M059J (cell line): Measurements from ENCODE around the gene MDP1. TPM values are rescaled to one million over a fixed set of nuclear protein-coding genes. Genes with fewer than 3 reads are reported as not detected.

Source experiments
- DNase-seq: peaks from one replicate; pipeline ENCODE4 v3.0.0-alpha.2; 2012; ENCODE audit warnings: low read depth
- total RNA-seq: library from RNA; depleted of rRNA; stranded (reverse); fragments of >200 nt; shearing (Covaris generic); gene quantifications from 2 replicates; pipeline ENCODE4 v1.2.3, GENCODE V29; 2014; rRNA removed

Gene MDP1
- total RNA-seq, 1 experiment from 2014 or later: 16.9 TPM

GRCh38 chr14:24181371-24182077, 34.3 kb downstream of the MDP1 start:
- no peak for DNase-seq

- peak; percentile 75 for DNase-seq
Observed at GRCh38 chr14:24179961-24180796, 35.7 kb downstream of the MDP1 start.

- DNase-seq: no peak
Observed at GRCh38 chr14:24179294-24179960, 36.4 kb downstream of the MDP1 start.

GRCh38 chr14:24178399-24179178, 37.3 kb downstream of the MDP1 start:
- DNase-seq: no peak

- no peak for DNase-seq
Observed at GRCh38 chr14:24177891-24178290, 38.0 kb downstream of the MDP1 start.

- no peak for DNase-seq
Observed at GRCh38 chr14:24177041-24177825, 38.6 kb downstream of the MDP1 start.

- DNase-seq: no peak
Observed at GRCh38 chr14:24176599-24176998, 39.3 kb downstream of the MDP1 start.

GRCh38 chr14:24172871-24173281, 43.0 kb downstream of the MDP1 start:
- DNase-seq: no peak

- DNase-seq: no peak
Observed at GRCh38 chr14:24172261-24172860, 43.5 kb downstream of the MDP1 start.

GRCh38 chr14:24171422-24172260, 44.2 kb downstream of the MDP1 start, which contains the start of gene REC8:
Gene REC8, plus strand, starts transcription at chr14:24172080. Its CDS starts 473 bp downstream, at chr14:24172553.
- no peak for DNase-seq

GRCh38 chr14:24167469-24168114, 48.3 kb downstream of the MDP1 start:
- no peak for DNase-seq

GRCh38 chr14:24165785-24166184, 50.1 kb downstream of the MDP1 start:
- no peak for DNase-seq

- DNase-seq: no peak
Observed at GRCh38 chr14:24164518-24164991, 51.3 kb downstream of the MDP1 start.

Other genes starting within 250 kb of the MDP1 start
- 15.1 and 20.2 TPM in 2 replicates for gene DHRS4L2, start 227.1 kb downstream of the MDP1 start, total RNA-seq
- not detected in 2 replicates for gene CARMIL3, start 164.1 kb downstream of the MDP1 start, total RNA-seq
- not detected in 2 replicates for gene CPNE6, start 144.5 kb downstream of the MDP1 start, total RNA-seq
- 3.5 and 15.6 TPM in 2 replicates for gene PCK2, start 121.8 kb downstream of the MDP1 start, total RNA-seq
- 67.7 and 78.7 TPM in 2 replicates for gene DCAF11, start 101.3 kb downstream of the MDP1 start, total RNA-seq
- gene NRL, start 101.1 kb downstream of the MDP1 start, total RNA-seq: 1.3 and 4.9 TPM in 2 replicates
- gene FITM1, start 85.4 kb downstream of the MDP1 start, total RNA-seq: 0.27 TPM in 1 of 2 replicates, not detected in the other
- 358 and 437 TPM in 2 replicates for gene PSME1, start 79.9 kb downstream of the MDP1 start, total RNA-seq
- 30.1 and 30.6 TPM in 2 replicates for gene EMC9, start 74.5 kb downstream of the MDP1 start, total RNA-seq
- gene PSME2, start 69.5 kb downstream of the MDP1 start, total RNA-seq: 342 and 389 TPM in 2 replicates
- 64.9 and 68.0 TPM in 2 replicates for gene RNF31, start 68.6 kb downstream of the MDP1 start, total RNA-seq
- gene IRF9, start 54.8 kb downstream of the MDP1 start, total RNA-seq: 153 and 160 TPM in 2 replicates
- gene REC8, start 44.0 kb downstream of the MDP1 start, total RNA-seq: 1.3 and 4.8 TPM in 2 replicates
- 26.8 and 141 TPM in 2 replicates for gene IPO4, start 27.2 kb downstream of the MDP1 start, total RNA-seq
- 132 and 141 TPM in 2 replicates for gene TM9SF1, start 20.6 kb downstream of the MDP1 start, total RNA-seq
- not detected in 2 replicates for gene TSSK4, start 10.4 kb downstream of the MDP1 start, total RNA-seq
- 36.5 and 44.8 TPM in 2 replicates for gene CHMP4A, start 2.6 kb downstream of the MDP1 start, total RNA-seq
- 335 and 388 TPM in 2 replicates for gene NEDD8, start 16.3 kb upstream of the MDP1 start, total RNA-seq
- 85.6 and 114 TPM in 2 replicates for gene GMPR2, start 16.9 kb upstream of the MDP1 start, total RNA-seq
- gene TINF2, start 26.6 kb upstream of the MDP1 start, total RNA-seq: 45.9 and 58.1 TPM in 2 replicates
- 0.05 and 0.12 TPM in 2 replicates for gene TGM1, start 47.1 kb upstream of the MDP1 start, total RNA-seq
- 15.4 and 17.7 TPM in 2 replicates for gene RABGGTA, start 55.5 kb upstream of the MDP1 start, total RNA-seq
- gene DHRS1, start 83.7 kb upstream of the MDP1 start, total RNA-seq: 15.4 and 20.9 TPM in 2 replicates
- gene NOP9, start 83.8 kb upstream of the MDP1 start, total RNA-seq: 8.9 and 14.0 TPM in 2 replicates
- not detected in 2 replicates for gene CIDEB, start 91.9 kb upstream of the MDP1 start, total RNA-seq
- gene LTB4R2, start 94.1 kb upstream of the MDP1 start, total RNA-seq: 0.64 and 1.2 TPM in 2 replicates
- gene LTB4R, start 95.4 kb upstream of the MDP1 start, total RNA-seq: 0.98 and 1.9 TPM in 2 replicates
- gene ADCY4, start 119.0 kb upstream of the MDP1 start, total RNA-seq: not detected in 2 replicates
- gene RIPK3, start 123.9 kb upstream of the MDP1 start, total RNA-seq: not detected in 2 replicates
- 0.37 and 0.44 TPM in 2 replicates for gene NFATC4, start 152.1 kb upstream of the MDP1 start, total RNA-seq
- gene NYNRIN, start 182.9 kb upstream of the MDP1 start, total RNA-seq: not detected in 2 replicates
- gene CBLN3, start 213.6 kb upstream of the MDP1 start, total RNA-seq: 0.15 and 1.2 TPM in 2 replicates
- gene KHNYN, start 213.9 kb upstream of the MDP1 start, total RNA-seq: 12.9 and 18.4 TPM in 2 replicates
- 12.4 and 13.2 TPM in 2 replicates for gene SDR39U1, start 226.7 kb upstream of the MDP1 start, total RNA-seq